ENCODE results near the gene ANKRD31. TPM values are rescaled to one million over a fixed set of nuclear protein-coding genes. Genes with fewer than 3 reads are reported as not detected.
"Not testable (repeated sequence)": the region's sequence is repeated elsewhere in the genome, so short reads cannot be mapped to it uniquely, and the experiment has no call there.

Gene ANKRD31
- total RNA-seq, 2 donors from 2014 or later, result 0.07 to 0.08 TPM

- Histone ChIP-seq H3K4me3 (no peak overlapping the region), H3K4me1 (no peaks in the 10 kb centered on the region), H3K27me3 (no peaks in the 10 kb centered on the region), H3K27ac (no peak overlapping the region), H3K9me3 (no peaks in the 10 kb centered on the region), H3K36me3 (no peaks in the 10 kb centered on the region)
- TF ChIP-seq CTCF (IDR thresholded peaks at IDR 0.05), result no peak
- DNase-seq (ENCODE audit: low spot score), result no peak
Observed at GRCh38 chr5:75190227-75190626, 46.5 kb downstream of the ANKRD31 start.

DNA sequence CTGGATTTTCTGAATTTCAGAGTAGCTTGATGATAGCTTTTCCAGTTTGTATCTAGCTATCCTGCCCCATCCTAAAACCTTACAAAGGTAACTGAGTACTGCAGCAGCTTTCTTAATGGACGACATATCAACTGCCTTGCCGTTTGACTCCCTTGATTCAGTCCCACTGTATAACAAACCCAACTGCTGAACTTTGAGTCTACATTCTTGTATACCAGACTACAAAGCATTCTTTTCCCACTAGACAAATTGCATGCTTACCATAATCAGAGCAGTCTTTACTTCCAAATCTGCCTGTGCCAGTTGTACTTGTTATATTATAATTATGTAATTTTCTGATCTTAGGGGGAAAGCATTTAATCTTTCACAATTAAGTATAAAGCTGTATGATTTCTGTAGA, 47.3 kb downstream of the ANKRD31 start:
- no peaks in the 10 kb centered on the region for H3K36me3 ChIP-seq
- no peak overlapping the region for H3K27ac ChIP-seq
- H3K4me3 ChIP-seq, result no peak overlapping the region
- H3K4me1 ChIP-seq, result no peaks in the 10 kb centered on the region
- DNase-seq (ENCODE audit: low spot score), result no peak
- no peak for TF ChIP-seq CTCF (IDR thresholded peaks at IDR 0.05)
- no peaks in the 10 kb centered on the region for H3K9me3 ChIP-seq
- H3K27me3 ChIP-seq, result no peaks in the 10 kb centered on the region

- Histone ChIP-seq H3K36me3 (no peaks in the 10 kb centered on the region), H3K4me1 (no peaks in the 10 kb centered on the region), H3K9me3 (peaks cover 0 to 14% of the 10 kb centered on the region in 2 donors), H3K27me3 (no peaks in the 10 kb centered on the region), H3K27ac (no peak overlapping the region), H3K4me3 (no peak overlapping the region)
- DNase-seq (ENCODE audit: low spot score), result no peak
- no peak for TF ChIP-seq CTCF (IDR thresholded peaks at IDR 0.05)
Observed at GRCh38 chr5:75185763-75186162, 50.9 kb downstream of the ANKRD31 start.

DNA sequence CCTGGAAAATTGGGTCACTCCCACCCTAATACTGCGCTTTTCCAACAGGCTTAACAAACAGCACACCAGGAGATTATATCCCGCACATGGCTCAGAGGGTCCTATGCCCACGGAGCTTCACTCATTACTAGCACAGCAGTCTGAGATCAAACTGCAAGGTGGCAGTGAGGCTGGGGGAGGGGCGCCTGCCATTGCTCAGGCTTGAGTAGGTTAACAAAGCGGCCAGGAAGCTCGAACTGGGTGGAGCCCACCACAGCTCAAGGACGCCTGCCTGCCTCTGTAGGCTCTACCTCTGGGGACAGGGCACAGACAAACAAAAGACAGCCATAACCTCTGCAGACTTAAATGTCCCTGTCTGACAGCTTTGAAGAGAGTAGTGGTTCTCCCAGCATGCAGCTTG, 60.7 kb downstream of the ANKRD31 start:
- H3K9me3 ChIP-seq, result peaks cover 0 to 15% of the 10 kb centered on the region in 2 donors
- H3K4me3 ChIP-seq; H3K27me3 ChIP-seq; H3K36me3 ChIP-seq; H3K27ac ChIP-seq; DNase-seq (ENCODE audit: low spot score); H3K4me1 ChIP-seq: not testable (repeated sequence)

- H3K27ac ChIP-seq; H3K4me3 ChIP-seq; DNase-seq (ENCODE audit: low spot score); H3K27me3 ChIP-seq; H3K4me1 ChIP-seq; H3K36me3 ChIP-seq: not testable (repeated sequence)
- peaks cover 0 to 15% of the 10 kb centered on the region in 2 donors for H3K9me3 ChIP-seq
Observed at GRCh38 chr5:75174872-75175271, 61.8 kb downstream of the ANKRD31 start.

DNA sequence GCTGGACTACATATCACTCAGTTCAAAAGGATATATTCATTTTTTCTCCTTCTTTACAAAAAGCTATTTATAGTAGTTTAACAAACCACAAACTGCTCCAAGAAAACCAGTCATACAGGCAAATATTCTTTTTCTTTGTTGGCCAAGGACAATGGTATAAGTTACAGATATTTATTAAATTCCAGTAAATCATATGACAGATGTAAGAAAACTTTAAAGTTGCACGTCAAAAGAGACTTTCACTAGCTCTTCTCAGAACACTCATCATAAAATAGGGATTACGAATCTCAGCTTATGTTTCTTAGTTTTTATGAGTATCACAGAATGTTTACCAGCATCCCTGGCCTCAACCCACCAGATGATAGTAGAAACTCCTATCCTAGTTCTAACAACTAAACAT, 67.2 kb downstream of the ANKRD31 start:
- no peak for DNase-seq (ENCODE audit: low spot score)
- no peak for TF ChIP-seq CTCF (IDR thresholded peaks at IDR 0.05)
- Histone ChIP-seq H3K27ac (no peak overlapping the region), H3K4me3 (no peak overlapping the region), H3K27me3 (no peaks in the 10 kb centered on the region), H3K36me3 (no peaks in the 10 kb centered on the region), H3K4me1 (no peaks in the 10 kb centered on the region), H3K9me3 (peaks cover 0 to 6% of the 10 kb centered on the region in 2 donors)

DNA sequence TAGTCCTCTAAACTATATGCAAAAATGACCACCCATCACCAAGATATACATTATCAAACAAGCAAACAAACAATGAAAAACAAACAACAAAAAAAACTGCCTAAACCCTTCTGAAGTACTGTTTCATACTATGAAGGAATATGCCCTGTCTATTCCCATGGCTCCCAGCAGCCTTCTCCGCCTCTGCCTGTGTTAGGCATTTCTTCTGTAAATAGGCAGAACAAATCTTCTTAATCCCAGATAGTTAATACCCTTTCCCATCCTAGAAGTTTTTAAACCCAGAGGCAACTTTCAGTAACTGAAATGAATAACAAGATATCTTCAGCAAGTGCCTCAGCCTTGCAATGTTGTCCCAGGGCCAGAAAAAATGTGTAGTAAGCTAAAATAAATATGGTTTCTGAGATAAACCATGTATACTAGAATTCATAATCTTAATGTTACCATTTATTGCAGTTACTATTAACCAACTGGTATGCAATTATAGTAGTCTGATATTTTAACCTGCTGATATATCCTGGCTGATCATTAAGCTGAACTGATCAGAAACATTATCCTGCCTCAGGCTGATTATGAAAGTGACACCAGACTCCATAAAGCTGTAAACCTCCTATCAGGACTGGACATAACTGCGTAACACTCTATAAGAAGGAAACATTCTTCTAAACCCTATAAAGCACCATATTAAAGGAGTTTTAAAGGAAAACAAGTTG, 68.5 kb downstream of the ANKRD31 start:
- no peak for DNase-seq (ENCODE audit: low spot score)
- Histone ChIP-seq H3K4me1 (no peaks in the 10 kb centered on the region), H3K36me3 (no peaks in the 10 kb centered on the region), H3K4me3 (no peak overlapping the region), H3K9me3 (no peaks in the 10 kb centered on the region), H3K27ac (no peak overlapping the region), H3K27me3 (no peaks in the 10 kb centered on the region)
- TF ChIP-seq CTCF (IDR thresholded peaks at IDR 0.05), result no peak
